Suprapubic skin (tissue), 4 donors: ENCODE measurements around the gene ATG2A. TPM values are rescaled to one million over a fixed set of nuclear protein-coding genes. Genes with fewer than 3 reads are reported as not detected.

Source experiments
- DNase-seq, 2 donors: peaks; one replicate each; pipeline ENCODE4 v3.0.0-alpha.2; 2019; ENCODE audit warnings: low spot score in 2 of 2
- H3K27ac ChIP-seq: fragments of 200-600 bp; sonication (generic); one replicate; pipeline ENCODE4 v1.5.1; 2019
- H3K27me3 ChIP-seq: fragments of 200-600 bp; sonication (generic); one replicate; pipeline ENCODE4 v1.5.1; 2019
- H3K36me3 ChIP-seq: fragments of 200-600 bp; sonication (generic); one replicate; pipeline ENCODE4 v1.5.1; 2019
- H3K4me1 ChIP-seq: fragments of 200-600 bp; sonication (generic); one replicate; pipeline ENCODE4 v1.5.1; 2019
- H3K4me3 ChIP-seq: fragments of 200-600 bp; sonication (generic); one replicate; pipeline ENCODE4 v1.5.1; 2019; ENCODE audit warnings: mild to moderate bottlenecking
- H3K9me3 ChIP-seq: fragments of 200-600 bp; sonication (generic); one replicate; pipeline ENCODE4 v1.5.1; 2019
- CTCF ChIP-seq, 2 donors: fragments of 200-600 bp in 1 of 2; fragments of 450-650 bp in 1 of 2; sonication (generic) in 1 of 2; IDR thresholded peaks; one replicate each; pipeline ENCODE4 v1.5.1; 2016 to 2019; ENCODE audit warnings: antibody characterized with exemption in 2 of 2, mild to moderate bottlenecking in 1 of 2, moderate library complexity in 1 of 2
- EP300 ChIP-seq: sonication (generic); formaldehyde crosslinking; IDR thresholded peaks from one replicate; pipeline ENCODE4 v1.6.1; 2017; ENCODE audit warnings: antibody characterized with exemption
- POLR2A ChIP-seq, 2 donors: fragments of 450-650 bp; IDR thresholded peaks; one replicate each; pipeline ENCODE4 v1.6.1; 2017; ENCODE audit warnings: antibody characterized with exemption in 2 of 2, mild to moderate bottlenecking in 2 of 2, moderate library complexity in 2 of 2
- POLR2AphosphoS5 ChIP-seq, 3 donors: sonication (generic); formaldehyde crosslinking; IDR thresholded peaks; one replicate each; pipeline ENCODE4 v1.6.1; 2017; ENCODE audit warnings: antibody characterized with exemption in 3 of 3
- WGBS: methylation state at CpG from one replicate; pipeline ENCODE4 v1.1.5; 2018; 5-methylcytosine and 5-hydroxymethylcytosine counted together
- total RNA-seq, 4 donors: library from RNA; depleted of rRNA; stranded (reverse); fragments of >200 nt; gene quantifications; one replicate each; pipeline ENCODE4 v1.1.0, GENCODE V29; 2016

Gene ATG2A
- total RNA-seq, 4 donors from 2014 or later, result 69.5 to 82.2 (median 76.0) TPM

GRCh38 chr11:64918017-64918416 is 1.0 kb upstream of the ATG2A start:
- DNase-seq, result no peak
- H3K4me3 ChIP-seq, result peak overlapping the region; percentile 93
- peaks cover 34% of the 10 kb centered on the region for H3K4me1 ChIP-seq
- H3K27me3 ChIP-seq, result no peaks in the 10 kb centered on the region
- no peaks in the 10 kb centered on the region for H3K9me3 ChIP-seq
- TF ChIP-seq POLR2AphosphoS5 (IDR thresholded peaks at IDR 0.05), result no peak
- no peak for TF ChIP-seq EP300
- TF ChIP-seq CTCF (IDR thresholded peaks at IDR 0.05), result no peak
- TF ChIP-seq POLR2A (IDR thresholded peaks at IDR 0.05), result no peak
- 21% methylated on average over 4 of the region's 4 CpGs for WGBS
- H3K27ac ChIP-seq, result peak overlapping the region; percentile 44
- H3K36me3 ChIP-seq, result peaks cover 13% of the 10 kb centered on the region

- Histone ChIP-seq H3K36me3 (peaks cover 17% of the 10 kb centered on the region), H3K4me3 (peak overlapping the region; percentile 93), H3K27me3 (no peaks in the 10 kb centered on the region), H3K9me3 (no peaks in the 10 kb centered on the region), H3K4me1 (peaks cover 34% of the 10 kb centered on the region), H3K27ac (peak overlapping the region; percentile 44)
- TF ChIP-seq CTCF (IDR thresholded peaks at IDR 0.05) (no peak), POLR2AphosphoS5 (IDR thresholded peaks at IDR 0.05) (no peak), POLR2A (IDR thresholded peaks at IDR 0.05) (no peak), EP300 (no peak)
- 3% methylated on average over 6 of the region's 6 CpGs for WGBS
- DNase-seq, result no peak
Observed at GRCh38 chr11:64917663-64917995, 620 bp upstream of the ATG2A start.

GRCh38 chr11:64916040-64916774 is 802 bp downstream of the ATG2A start:
- 2% methylated on average over 16 of the region's 23 CpGs for WGBS

GRCh38 chr11:64915376-64915887 is 1.6 kb downstream of the ATG2A start:
- H3K4me3 ChIP-seq, result peak overlapping the region; percentile 93
- no peak for TF ChIP-seq POLR2A (IDR thresholded peaks at IDR 0.05)
- no peak for TF ChIP-seq CTCF (IDR thresholded peaks at IDR 0.05)
- TF ChIP-seq POLR2AphosphoS5 (IDR thresholded peaks at IDR 0.05), result no peak
- no peak for TF ChIP-seq EP300
- peak overlapping the region; percentile 17 for H3K27ac ChIP-seq
- H3K4me1 ChIP-seq, result peaks cover 34% of the 10 kb centered on the region
- H3K9me3 ChIP-seq, result no peaks in the 10 kb centered on the region
- WGBS, result 87% methylated on average over 7 of the region's 7 CpGs
- H3K27me3 ChIP-seq, result no peaks in the 10 kb centered on the region
- no peak for DNase-seq
- H3K36me3 ChIP-seq, result peaks cover 39% of the 10 kb centered on the region

More at GRCh38 chr11:64916040-64916774, 802 bp downstream of the ATG2A start:
- H3K36me3 ChIP-seq, result peaks cover 31% of the 10 kb centered on the region
- H3K4me3 ChIP-seq, result peak overlapping the region; percentile 93
- peak overlapping the region; percentile 81 for H3K27ac ChIP-seq
- no peaks in the 10 kb centered on the region for H3K27me3 ChIP-seq
- DNase-seq, result peak in 1 of 2 donors; percentile 87
- TF ChIP-seq POLR2A (IDR thresholded peaks at IDR 0.05) (no peak), EP300 (no peak), POLR2AphosphoS5 (IDR thresholded peaks at IDR 0.05) (no peak), CTCF (IDR thresholded peaks at IDR 0.05) (no peak)
- no peaks in the 10 kb centered on the region for H3K9me3 ChIP-seq
- peaks cover 34% of the 10 kb centered on the region for H3K4me1 ChIP-seq

- Histone ChIP-seq H3K9me3 (no peaks in the 10 kb centered on the region), H3K27me3 (no peaks in the 10 kb centered on the region), H3K4me3 (no peak overlapping the region), H3K4me1 (peaks cover 34% of the 10 kb centered on the region), H3K27ac (no peak overlapping the region), H3K36me3 (peaks cover 52% of the 10 kb centered on the region)
- TF ChIP-seq CTCF (IDR thresholded peaks at IDR 0.05) (no peak), POLR2A (IDR thresholded peaks at IDR 0.05) (no peak), EP300 (no peak), POLR2AphosphoS5 (IDR thresholded peaks at IDR 0.05) (no peak)
- DNase-seq, result no peak
- no CpG with 5 or more reads among the region's 17 CpGs for WGBS
Observed at GRCh38 chr11:64914123-64914522, 2.9 kb downstream of the ATG2A start.
